Panc1 (cell line): ENCODE measurements around the gene CDH23.

Experiments used
- CTCF ChIP-seq: fragments of 450-650 bp; IDR thresholded peaks from 2 replicates; pipeline ENCODE4 v1.5.1; 2017; ENCODE audit warnings: mild to moderate bottlenecking
- TCF7L2 ChIP-seq: IDR thresholded peaks from 2 replicates; pipeline ENCODE4 v1.6.1; 2011; ENCODE audit warnings: mild to moderate bottlenecking, low read depth, low read length, inconsistent platforms

GRCh38 chr10:71632200-71632820 is 235.6 kb downstream of the CDH23 start:
- TF ChIP-seq CTCF (no peak), TCF7L2 (no peak)
